ENCODE data around the gene CST6.

The CST6 gene

GRCh38 chr11:65967329-65967934 lies 44.4 kb upstream of the CST6 start:
- TF ChIP-seq, protein P1, sequence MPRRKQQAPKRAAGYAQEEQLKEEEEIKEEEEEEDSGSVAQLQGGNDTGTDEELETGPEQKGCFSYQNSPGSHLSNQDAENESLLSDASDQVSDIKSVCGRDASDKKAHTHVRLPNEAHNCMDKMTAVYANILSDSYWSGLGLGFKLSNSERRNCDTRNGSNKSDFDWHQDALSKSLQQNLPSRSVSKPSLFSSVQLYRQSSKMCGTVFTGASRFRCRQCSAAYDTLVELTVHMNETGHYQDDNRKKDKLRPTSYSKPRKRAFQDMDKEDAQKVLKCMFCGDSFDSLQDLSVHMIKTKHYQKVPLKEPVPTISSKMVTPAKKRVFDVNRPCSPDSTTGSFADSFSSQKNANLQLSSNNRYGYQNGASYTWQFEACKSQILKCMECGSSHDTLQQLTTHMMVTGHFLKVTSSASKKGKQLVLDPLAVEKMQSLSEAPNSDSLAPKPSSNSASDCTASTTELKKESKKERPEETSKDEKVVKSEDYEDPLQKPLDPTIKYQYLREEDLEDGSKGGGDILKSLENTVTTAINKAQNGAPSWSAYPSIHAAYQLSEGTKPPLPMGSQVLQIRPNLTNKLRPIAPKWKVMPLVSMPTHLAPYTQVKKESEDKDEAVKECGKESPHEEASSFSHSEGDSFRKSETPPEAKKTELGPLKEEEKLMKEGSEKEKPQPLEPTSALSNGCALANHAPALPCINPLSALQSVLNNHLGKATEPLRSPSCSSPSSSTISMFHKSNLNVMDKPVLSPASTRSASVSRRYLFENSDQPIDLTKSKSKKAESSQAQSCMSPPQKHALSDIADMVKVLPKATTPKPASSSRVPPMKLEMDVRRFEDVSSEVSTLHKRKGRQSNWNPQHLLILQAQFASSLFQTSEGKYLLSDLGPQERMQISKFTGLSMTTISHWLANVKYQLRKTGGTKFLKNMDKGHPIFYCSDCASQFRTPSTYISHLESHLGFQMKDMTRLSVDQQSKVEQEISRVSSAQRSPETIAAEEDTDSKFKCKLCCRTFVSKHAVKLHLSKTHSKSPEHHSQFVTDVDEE (CRISPR knock-in tag; IDR thresholded peaks at IDR 0.05), result no peak
- TF ChIP-seq, protein P2, sequence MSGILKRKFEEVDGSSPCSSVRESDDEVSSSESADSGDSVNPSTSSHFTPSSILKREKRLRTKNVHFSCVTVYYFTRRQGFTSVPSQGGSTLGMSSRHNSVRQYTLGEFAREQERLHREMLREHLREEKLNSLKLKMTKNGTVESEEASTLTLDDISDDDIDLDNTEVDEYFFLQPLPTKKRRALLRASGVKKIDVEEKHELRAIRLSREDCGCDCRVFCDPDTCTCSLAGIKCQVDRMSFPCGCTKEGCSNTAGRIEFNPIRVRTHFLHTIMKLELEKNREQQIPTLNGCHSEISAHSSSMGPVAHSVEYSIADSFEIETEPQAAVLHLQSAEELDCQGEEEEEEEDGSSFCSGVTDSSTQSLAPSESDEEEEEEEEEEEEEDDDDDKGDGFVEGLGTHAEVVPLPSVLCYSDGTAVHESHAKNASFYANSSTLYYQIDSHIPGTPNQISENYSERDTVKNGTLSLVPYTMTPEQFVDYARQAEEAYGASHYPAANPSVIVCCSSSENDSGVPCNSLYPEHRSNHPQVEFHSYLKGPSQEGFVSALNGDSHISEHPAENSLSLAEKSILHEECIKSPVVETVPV (CRISPR knock-in tag; IDR thresholded peaks at IDR 0.05), result no peak
- TF ChIP-seq ZC3H10 (CRISPR knock-in tag; IDR thresholded peaks at IDR 0.05), result no peak
- TF ChIP-seq OSR1 (CRISPR knock-in tag; IDR thresholded peaks at IDR 0.05), result no peak
- no peak for TF ChIP-seq ZNF70 (CRISPR knock-in tag; IDR thresholded peaks at IDR 0.05)
- TF ChIP-seq GLIS3 (CRISPR knock-in tag; IDR thresholded peaks at IDR 0.05), result no peak
- TF ChIP-seq ARNTL (CRISPR knock-in tag; IDR thresholded peaks at IDR 0.05; ENCODE audit: borderline replicate concordance, low read depth), result no peak
- no peak for TF ChIP-seq RARB (CRISPR knock-in tag; IDR thresholded peaks at IDR 0.05)
- no peak for TF ChIP-seq ZFP3 (CRISPR knock-in tag; IDR thresholded peaks at IDR 0.05)
- no peak for TF ChIP-seq ZNF8 (CRISPR knock-in tag; IDR thresholded peaks at IDR 0.05)
- no peak for TF ChIP-seq TCF4 (CRISPR knock-in tag; IDR thresholded peaks at IDR 0.05; ENCODE audit: borderline replicate concordance)
- TF ChIP-seq CREB5 (CRISPR knock-in tag; IDR thresholded peaks at IDR 0.05; ENCODE audit: low read depth), result no peak
- no peak for ATAC-seq

- TF ChIP-seq RARB (CRISPR knock-in tag; IDR thresholded peaks at IDR 0.05), result no peak
- TF ChIP-seq TCF4 (CRISPR knock-in tag; IDR thresholded peaks at IDR 0.05; ENCODE audit: borderline replicate concordance), result no peak
- TF ChIP-seq, protein P1 (CRISPR knock-in tag; IDR thresholded peaks at IDR 0.05), result no peak
- no peak for TF ChIP-seq GLIS3 (CRISPR knock-in tag; IDR thresholded peaks at IDR 0.05)
- TF ChIP-seq PATZ1 (CRISPR knock-in tag; IDR thresholded peaks at IDR 0.05; ENCODE audit: borderline replicate concordance), result no peak
- TF ChIP-seq, protein P3, sequence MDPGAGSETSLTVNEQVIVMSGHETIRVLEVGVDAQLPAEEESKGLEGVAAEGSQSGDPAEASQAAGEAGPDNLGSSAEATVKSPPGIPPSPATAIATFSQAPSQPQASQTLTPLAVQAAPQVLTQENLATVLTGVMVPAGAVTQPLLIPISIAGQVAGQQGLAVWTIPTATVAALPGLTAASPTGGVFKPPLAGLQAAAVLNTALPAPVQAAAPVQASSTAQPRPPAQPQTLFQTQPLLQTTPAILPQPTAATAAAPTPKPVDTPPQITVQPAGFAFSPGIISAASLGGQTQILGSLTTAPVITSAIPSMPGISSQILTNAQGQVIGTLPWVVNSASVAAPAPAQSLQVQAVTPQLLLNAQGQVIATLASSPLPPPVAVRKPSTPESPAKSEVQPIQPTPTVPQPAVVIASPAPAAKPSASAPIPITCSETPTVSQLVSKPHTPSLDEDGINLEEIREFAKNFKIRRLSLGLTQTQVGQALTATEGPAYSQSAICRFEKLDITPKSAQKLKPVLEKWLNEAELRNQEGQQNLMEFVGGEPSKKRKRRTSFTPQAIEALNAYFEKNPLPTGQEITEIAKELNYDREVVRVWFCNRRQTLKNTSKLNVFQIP (CRISPR knock-in tag; IDR thresholded peaks at IDR 0.05; ENCODE audit: borderline replicate concordance, low read depth), result no peak
- TF ChIP-seq CREB5 (CRISPR knock-in tag; IDR thresholded peaks at IDR 0.05; ENCODE audit: low read depth), result no peak
- no peak for TF ChIP-seq ZFP3 (CRISPR knock-in tag; IDR thresholded peaks at IDR 0.05)
- no peak for TF ChIP-seq ZFP30 (CRISPR knock-in tag; IDR thresholded peaks at IDR 0.05)
- TF ChIP-seq ESRRG (CRISPR knock-in tag; IDR thresholded peaks at IDR 0.05), result no peak
- TF ChIP-seq ARNTL (CRISPR knock-in tag; IDR thresholded peaks at IDR 0.05; ENCODE audit: borderline replicate concordance, low read depth), result no peak
- TF ChIP-seq BACH2 (CRISPR knock-in tag; IDR thresholded peaks at IDR 0.05; ENCODE audit: borderline replicate concordance), result no peak
- no peak for TF ChIP-seq ZNF565 (CRISPR knock-in tag; conservative IDR thresholded peaks at IDR 0.05; ENCODE audit: low read depth)
- no peak for TF ChIP-seq ISL1 (CRISPR knock-in tag; IDR thresholded peaks at IDR 0.05)
- no peak for TF ChIP-seq OSR1 (CRISPR knock-in tag; IDR thresholded peaks at IDR 0.05)
- no peak for TF ChIP-seq ZNF70 (CRISPR knock-in tag; IDR thresholded peaks at IDR 0.05)
- no peak for TF ChIP-seq CSDC2 (CRISPR knock-in tag; IDR thresholded peaks at IDR 0.05)
- no peak for TF ChIP-seq PPARA (CRISPR knock-in tag; IDR thresholded peaks at IDR 0.05; ENCODE audit: borderline replicate concordance)
- ATAC-seq, result no peak
Measured at GRCh38 chr11:65968600-65969482, 43.0 kb upstream of the CST6 start.
